Loucy (cell line): ENCODE measurements around the gene PLEKHN1.

Source experiments
- H2AFZ ChIP-seq: fragments of 200-600 bp; sonication (generic); 2 replicates; pipeline ENCODE4 v1.6.0; 2016; ENCODE audit warnings: antibody characterized with exemption, mild to moderate bottlenecking, low read length, moderate library complexity
- H3F3A ChIP-seq: fragments of 200-600 bp; 2 replicates; pipeline ENCODE4 v1.6.0; 2016; ENCODE audit warnings: antibody characterized with exemption, low read depth, mild to moderate bottlenecking
- H3K27me3 ChIP-seq: fragments of 200-600 bp; sonication (generic); 2 replicates; pipeline ENCODE4 v1.6.1; 2014; ENCODE audit warnings: low read length, mild to moderate bottlenecking; ENCODE audit not compliant: insufficient read depth, poor library complexity, severe bottlenecking
- H3K36me3 ChIP-seq: fragments of 200-600 bp; sonication (generic); 2 replicates; pipeline ENCODE4 v1.6.1; 2016; ENCODE audit warnings: low read length; ENCODE audit not compliant: insufficient read depth
- H3K4me1 ChIP-seq: fragments of 200-600 bp; sonication (generic); 2 replicates; pipeline ENCODE4 v1.5.1; 2014; ENCODE audit warnings: low read length, mild to moderate bottlenecking; ENCODE audit not compliant: insufficient read depth, poor library complexity, severe bottlenecking
- H3K4me2 ChIP-seq: fragments of 200-600 bp; sonication (generic); 2 replicates; pipeline ENCODE4 v1.6.0; 2014; ENCODE audit warnings: antibody characterized with exemption, low read length, low read depth, mild to moderate bottlenecking; ENCODE audit not compliant: poor library complexity, severe bottlenecking
- H3K4me3 ChIP-seq: fragments of 200-600 bp; sonication (generic); 2 replicates; pipeline ENCODE4 v1.5.1; 2014; ENCODE audit warnings: low read length, mild to moderate bottlenecking, mixed read lengths; ENCODE audit not compliant: poor library complexity, severe bottlenecking
- H3K79me2 ChIP-seq: fragments of 200-600 bp; sonication (generic); 2 replicates; pipeline ENCODE4 v1.6.1; 2014; ENCODE audit warnings: low read length; ENCODE audit not compliant: insufficient read depth
- H3K9ac ChIP-seq: fragments of 200-600 bp; sonication (generic); 2 replicates; pipeline ENCODE4 v1.6.0; 2014; ENCODE audit warnings: mild to moderate bottlenecking, low read depth, low read length, moderate library complexity; ENCODE audit not compliant: poor library complexity, severe bottlenecking
- H3K9me2 ChIP-seq: fragments of 200-600 bp; sonication (generic); replicated peaks from 2 replicates; pipeline ENCODE4 v1.6.1; 2016; ENCODE audit warnings: low read depth, low read length, mixed read lengths
- H3K9me3 ChIP-seq: fragments of 200-600 bp; sonication (generic); 2 replicates; pipeline ENCODE4 v1.6.1; 2014; ENCODE audit warnings: mild to moderate bottlenecking, antibody characterized with exemption, low read length, low read depth; ENCODE audit not compliant: insufficient read depth
- H4K20me1 ChIP-seq: fragments of 200-600 bp; sonication (generic); 2 replicates; pipeline ENCODE4 v1.6.0; 2014; ENCODE audit warnings: antibody characterized with exemption, low read length, mild to moderate bottlenecking; ENCODE audit not compliant: insufficient read depth, poor library complexity, severe bottlenecking
- EZH2phosphoT487 ChIP-seq: fragments of 200-600 bp; IDR thresholded peaks from 2 replicates; pipeline ENCODE4 v1.6.1; 2018; ENCODE audit warnings: antibody characterized with exemption, mild to moderate bottlenecking, moderate library complexity, borderline replicate concordance
- TF ChIP-seq, protein P1 (sequence below): fragments of 200-600 bp; sonication (generic); conservative IDR thresholded peaks from 2 replicates; pipeline ENCODE4 v1.5.1; 2014; ENCODE audit warnings: mild to moderate bottlenecking, antibody characterized with exemption, low read length

PLEKHN1 gene

DNA sequence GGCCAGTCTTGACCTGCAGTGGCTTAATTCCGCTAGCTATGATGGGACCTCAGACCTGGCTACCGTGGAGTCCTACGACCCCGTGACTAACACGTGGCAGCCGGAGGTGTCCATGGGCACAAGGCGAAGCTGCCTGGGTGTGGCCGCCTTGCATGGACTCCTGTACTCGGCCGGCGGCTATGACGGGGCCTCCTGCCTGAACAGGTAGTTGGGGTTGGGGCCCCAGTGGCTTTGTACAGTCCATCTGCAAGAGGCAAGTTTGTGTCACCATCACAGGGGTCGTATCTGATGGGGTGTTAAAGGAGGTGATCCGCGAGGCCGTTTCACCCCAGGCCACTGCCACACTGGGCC lies 3.0 kb upstream of the PLEKHN1 start:
- Histone ChIP-seq H3K4me1 (peaks cover 24% of the 10 kb centered on the region), H3K27me3 (no peaks in the 10 kb centered on the region), H3K79me2 (peaks cover 8% of the 10 kb centered on the region), H3F3A (no peaks in the 10 kb centered on the region), H3K4me3 (no peak overlapping the region), H2AFZ (no peak overlapping the region), H4K20me1 (peaks cover 7% of the 10 kb centered on the region), H3K9ac (no peak overlapping the region), H3K9me3 (no peaks in the 10 kb centered on the region), H3K36me3 (no peaks in the 10 kb centered on the region), H3K9me2 (no peaks in the 10 kb centered on the region), H3K4me2 (no peak overlapping the region)
- no peak for TF ChIP-seq EZH2phosphoT487

DNA sequence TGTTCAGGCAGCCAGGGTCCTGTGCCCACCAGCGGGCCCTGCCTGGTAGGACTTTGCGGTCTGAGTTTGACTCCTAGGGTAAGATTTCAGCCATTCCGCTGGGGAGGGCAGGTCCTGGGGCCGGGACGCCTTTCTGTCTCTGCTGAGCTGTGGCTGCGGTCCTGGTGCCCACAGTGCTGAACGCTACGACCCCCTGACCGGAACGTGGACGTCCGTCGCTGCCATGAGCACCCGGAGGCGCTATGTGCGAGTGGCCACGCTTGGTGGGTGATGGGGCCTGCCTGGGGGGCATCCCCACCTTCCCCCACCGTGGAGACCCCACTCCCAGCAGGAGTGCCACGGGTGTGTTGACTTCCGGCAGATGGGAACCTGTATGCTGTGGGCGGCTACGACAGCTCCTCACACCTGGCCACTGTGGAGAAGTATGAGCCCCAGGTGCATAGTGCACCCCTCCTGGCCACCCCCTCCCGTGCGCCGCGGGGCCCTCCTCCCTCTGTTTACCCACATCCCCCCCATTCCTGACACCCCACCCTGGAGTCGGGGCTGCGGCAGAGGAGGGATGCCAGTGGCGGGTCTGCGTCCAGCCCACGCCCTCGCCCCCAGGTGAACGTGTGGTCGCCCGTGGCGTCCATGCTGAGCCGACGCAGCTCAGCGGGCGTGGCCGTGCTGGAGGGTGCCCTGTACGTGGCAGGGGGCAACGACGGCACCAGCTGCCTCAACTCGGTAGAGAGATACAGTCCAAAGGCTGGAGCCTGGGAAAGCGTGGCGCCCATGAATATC lies 2.3 kb upstream of the PLEKHN1 start:
- Histone ChIP-seq H3K9ac (no peak overlapping the region), H3K79me2 (peaks cover 1% of the 10 kb centered on the region), H3K27me3 (no peaks in the 10 kb centered on the region)

DNA sequence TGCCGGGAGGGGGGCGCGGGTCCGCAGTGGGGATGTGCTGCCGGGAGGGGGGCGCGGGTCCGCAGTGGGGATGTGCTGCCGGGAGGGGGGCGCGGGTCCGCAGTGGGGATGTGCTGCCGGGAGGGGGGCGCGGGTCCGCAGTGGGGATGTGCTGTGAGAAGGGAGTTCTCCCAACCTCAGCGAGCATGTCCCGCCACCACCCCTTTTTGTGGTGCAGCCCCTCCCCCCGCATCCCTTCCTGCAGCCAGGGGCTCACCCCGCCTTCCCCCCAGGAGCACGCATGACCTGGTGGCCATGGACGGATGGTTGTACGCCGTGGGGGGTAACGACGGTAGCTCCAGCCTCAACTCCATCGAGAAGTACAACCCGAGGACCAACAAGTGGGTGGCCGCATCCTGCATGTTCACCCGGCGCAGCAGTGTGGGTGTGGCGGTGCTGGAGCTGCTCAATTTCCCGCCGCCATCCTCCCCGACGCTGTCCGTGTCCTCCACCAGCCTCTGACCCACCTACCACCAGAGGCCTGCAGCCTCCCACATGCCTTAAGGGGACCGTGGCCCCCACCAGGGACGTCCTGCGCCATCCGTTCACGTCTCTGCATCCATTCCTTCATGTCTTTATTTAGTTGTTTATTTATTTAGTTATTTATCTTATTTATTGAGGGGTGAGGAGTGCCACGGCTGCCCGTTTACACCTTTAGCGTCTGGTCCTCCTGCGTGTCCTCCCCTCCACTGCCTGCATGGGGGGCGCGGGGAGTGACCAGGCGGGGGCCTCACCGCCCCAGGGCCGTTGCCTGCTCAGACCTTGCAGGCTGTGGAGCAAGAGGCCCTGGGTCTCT lies 1.4 kb upstream of the PLEKHN1 start:
- Histone ChIP-seq H3K9me3 (no peaks in the 10 kb centered on the region), H4K20me1 (no peaks in the 10 kb centered on the region), H3K4me3 (no peak overlapping the region), H3K79me2 (no peaks in the 10 kb centered on the region), H3K9me2 (no peaks in the 10 kb centered on the region), H3K36me3 (no peaks in the 10 kb centered on the region), H3K27me3 (no peaks in the 10 kb centered on the region), H3K4me1 (peaks cover 18% of the 10 kb centered on the region), H2AFZ (no peak overlapping the region), H3F3A (no peaks in the 10 kb centered on the region), H3K9ac (no peak overlapping the region), H3K4me2 (no peak overlapping the region)
- TF ChIP-seq EZH2phosphoT487, result no peak
- TF ChIP-seq, protein P1, sequence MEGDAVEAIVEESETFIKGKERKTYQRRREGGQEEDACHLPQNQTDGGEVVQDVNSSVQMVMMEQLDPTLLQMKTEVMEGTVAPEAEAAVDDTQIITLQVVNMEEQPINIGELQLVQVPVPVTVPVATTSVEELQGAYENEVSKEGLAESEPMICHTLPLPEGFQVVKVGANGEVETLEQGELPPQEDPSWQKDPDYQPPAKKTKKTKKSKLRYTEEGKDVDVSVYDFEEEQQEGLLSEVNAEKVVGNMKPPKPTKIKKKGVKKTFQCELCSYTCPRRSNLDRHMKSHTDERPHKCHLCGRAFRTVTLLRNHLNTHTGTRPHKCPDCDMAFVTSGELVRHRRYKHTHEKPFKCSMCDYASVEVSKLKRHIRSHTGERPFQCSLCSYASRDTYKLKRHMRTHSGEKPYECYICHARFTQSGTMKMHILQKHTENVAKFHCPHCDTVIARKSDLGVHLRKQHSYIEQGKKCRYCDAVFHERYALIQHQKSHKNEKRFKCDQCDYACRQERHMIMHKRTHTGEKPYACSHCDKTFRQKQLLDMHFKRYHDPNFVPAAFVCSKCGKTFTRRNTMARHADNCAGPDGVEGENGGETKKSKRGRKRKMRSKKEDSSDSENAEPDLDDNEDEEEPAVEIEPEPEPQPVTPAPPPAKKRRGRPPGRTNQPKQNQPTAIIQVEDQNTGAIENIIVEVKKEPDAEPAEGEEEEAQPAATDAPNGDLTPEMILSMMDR, result no peak

More for the DNA sequence above, 2.3 kb upstream of the PLEKHN1 start:
- Histone ChIP-seq H3F3A (no peaks in the 10 kb centered on the region), H2AFZ (no peak overlapping the region), H3K4me3 (no peak overlapping the region), H3K36me3 (no peaks in the 10 kb centered on the region), H3K9me2 (no peaks in the 10 kb centered on the region), H3K9me3 (no peaks in the 10 kb centered on the region), H3K4me1 (peaks cover 18% of the 10 kb centered on the region), H4K20me1 (peaks cover under 1% of the 10 kb centered on the region), H3K4me2 (no peak overlapping the region)
- TF ChIP-seq, protein P1, result no peak
- TF ChIP-seq EZH2phosphoT487, result no peak
